ENCODE results near the gene ALKBH1.
"Not testable (repeated sequence)": the region's sequence is repeated elsewhere in the genome, so short reads cannot be mapped to it uniquely, and the experiment has no call there.

Gene ALKBH1

GRCh38 chr14:77673193-77673592 is 34.6 kb downstream of the ALKBH1 start:
- H3K27me3 ChIP-seq (ENCODE audit: control insufficient read depth in 3 of 3, insufficient read depth in 3 of 3, low read depth in 1 of 3, low read length in 3 of 3), result no peaks in the 10 kb centered on the region
- peaks cover 16 to 57% of the 10 kb centered on the region in 2 donors for H3K36me3 ChIP-seq (replicated peaks in 1 of 2; ENCODE audit: control insufficient read depth in 2 of 2, insufficient read depth in 2 of 2, low read length in 2 of 2)
- no peak overlapping the region for H2BK12ac ChIP-seq (ENCODE audit: low read length)
- no peak overlapping the region for H4K91ac ChIP-seq (ENCODE audit: low read depth, low read length, poor library complexity)
- H3K4me1 ChIP-seq (ENCODE audit: control insufficient read depth in 2 of 2, insufficient read depth in 1 of 2, low read depth in 1 of 2, low read length in 2 of 2), result no peaks in the 10 kb centered on the region
- H2BK120ac ChIP-seq (ENCODE audit: low read depth, low read length), result no peak overlapping the region
- H4K8ac ChIP-seq (ENCODE audit: low read depth, low read length), result no peak overlapping the region
- no peak overlapping the region for H3K4me2 ChIP-seq (ENCODE audit: insufficient read depth, low read length, poor library complexity, severe bottlenecking)
- no peak overlapping the region for H3K14ac ChIP-seq (ENCODE audit: low read length)
- no peak overlapping the region for H3K18ac ChIP-seq (ENCODE audit: low read length)
- no peaks in the 10 kb centered on the region for H3K9me3 ChIP-seq (replicated peaks in 1 of 2; ENCODE audit: control insufficient read depth in 2 of 2, insufficient read depth in 1 of 2, low read depth in 1 of 2, low read length in 2 of 2)
- H3K4me3 ChIP-seq (ENCODE audit: low read length in 2 of 2), result peak overlapping the region in 1 of 2 donors; percentile 54
- H2BK5ac ChIP-seq (ENCODE audit: low read length), result no peak overlapping the region
- no peak overlapping the region for H3K4ac ChIP-seq (ENCODE audit: low read length)
- no peak for DNase-seq (ENCODE audit: low spot score)
- no peak overlapping the region for H2BK15ac ChIP-seq (ENCODE audit: low read length)
- no peak overlapping the region for H2AFZ ChIP-seq (ENCODE audit: low read length)
- no peak overlapping the region for H3K9ac ChIP-seq (ENCODE audit: low read depth, low read length, poor library complexity)
- H3K79me1 ChIP-seq (ENCODE audit: low read depth, low read length), result no peaks in the 10 kb centered on the region
- H3K23ac ChIP-seq (ENCODE audit: low read depth, low read length, poor library complexity), result no peak overlapping the region
- H3K27ac ChIP-seq (replicated peaks; ENCODE audit: low read length), result no peak overlapping the region
- no peak overlapping the region for H2AK5ac ChIP-seq (ENCODE audit: low read depth, low read length)

GRCh38 chr14:77667331-77667730 is 40.5 kb downstream of the ALKBH1 start:
- no peak overlapping the region for H2BK12ac ChIP-seq (ENCODE audit: low read length)
- H3K18ac ChIP-seq (ENCODE audit: low read length), result no peak overlapping the region
- H3K4me1 ChIP-seq (ENCODE audit: control insufficient read depth in 2 of 2, insufficient read depth in 1 of 2, low read depth in 1 of 2, low read length in 2 of 2), result peaks cover 0 to 4% of the 10 kb centered on the region in 2 donors
- H4K8ac ChIP-seq (ENCODE audit: low read depth, low read length), result no peak overlapping the region
- H3K4me3 ChIP-seq (ENCODE audit: low read length in 2 of 2), result no peak overlapping the region
- no peak overlapping the region for H3K23ac ChIP-seq (ENCODE audit: low read depth, low read length, poor library complexity)
- H3K27me3 ChIP-seq (ENCODE audit: control insufficient read depth in 3 of 3, insufficient read depth in 3 of 3, low read depth in 1 of 3, low read length in 3 of 3), result peaks cover 0 to 1% (median 0%) of the 10 kb centered on the region in 3 experiments
- H2AK5ac ChIP-seq (ENCODE audit: low read depth, low read length), result no peak overlapping the region
- no peak overlapping the region for H3K9ac ChIP-seq (ENCODE audit: low read depth, low read length, poor library complexity)
- no peak overlapping the region for H3K14ac ChIP-seq (ENCODE audit: low read length)
- H3K79me1 ChIP-seq (ENCODE audit: low read depth, low read length), result no peaks in the 10 kb centered on the region
- no peak overlapping the region for H3K4ac ChIP-seq (ENCODE audit: low read length)
- no peak overlapping the region for H2BK120ac ChIP-seq (ENCODE audit: low read depth, low read length)
- no peak overlapping the region for H4K91ac ChIP-seq (ENCODE audit: low read depth, low read length, poor library complexity)
- H2BK15ac ChIP-seq (ENCODE audit: low read length), result no peak overlapping the region
- no peak overlapping the region for H3K4me2 ChIP-seq (ENCODE audit: insufficient read depth, low read length, poor library complexity, severe bottlenecking)
- H2AFZ ChIP-seq (ENCODE audit: low read length), result no peak overlapping the region
- no peak for DNase-seq (ENCODE audit: low spot score)
- H3K27ac ChIP-seq (replicated peaks; ENCODE audit: low read length), result no peak overlapping the region
- H3K36me3 ChIP-seq (replicated peaks in 1 of 2; ENCODE audit: control insufficient read depth in 2 of 2, insufficient read depth in 2 of 2, low read length in 2 of 2), result peaks cover 0 to 1% of the 10 kb centered on the region in 2 donors
- H2BK5ac ChIP-seq (ENCODE audit: low read length), result no peak overlapping the region
- H3K9me3 ChIP-seq (replicated peaks in 1 of 2; ENCODE audit: control insufficient read depth in 2 of 2, insufficient read depth in 1 of 2, low read depth in 1 of 2, low read length in 2 of 2), result no peaks in the 10 kb centered on the region

GRCh38 chr14:77663293-77663692 is 44.5 kb downstream of the ALKBH1 start:
- no peaks in the 10 kb centered on the region for H3K36me3 ChIP-seq (replicated peaks in 1 of 2; ENCODE audit: control insufficient read depth in 2 of 2, insufficient read depth in 2 of 2, low read length in 2 of 2)
- H3K4me2 ChIP-seq (ENCODE audit: insufficient read depth, low read length, poor library complexity, severe bottlenecking), result no peak overlapping the region
- peaks cover 8 to 12% of the 10 kb centered on the region in 2 donors for H3K4me1 ChIP-seq (ENCODE audit: control insufficient read depth in 2 of 2, insufficient read depth in 1 of 2, low read depth in 1 of 2, low read length in 2 of 2)
- H3K9ac ChIP-seq (ENCODE audit: low read depth, low read length, poor library complexity), result no peak overlapping the region
- H3K27me3 ChIP-seq (ENCODE audit: control insufficient read depth in 3 of 3, insufficient read depth in 3 of 3, low read depth in 1 of 3, low read length in 3 of 3), result peaks cover 0 to 1% (median 0%) of the 10 kb centered on the region in 3 experiments
- no peak overlapping the region for H3K23ac ChIP-seq (ENCODE audit: low read depth, low read length, poor library complexity)
- H3K27ac ChIP-seq (replicated peaks; ENCODE audit: low read length), result no peak overlapping the region
- no peak overlapping the region for H2AFZ ChIP-seq (ENCODE audit: low read length)
- H4K8ac ChIP-seq (ENCODE audit: low read depth, low read length), result no peak overlapping the region
- no peak overlapping the region for H3K4ac ChIP-seq (ENCODE audit: low read length)
- H2AK5ac ChIP-seq (ENCODE audit: low read depth, low read length), result no peak overlapping the region
- no peak overlapping the region for H2BK5ac ChIP-seq (ENCODE audit: low read length)
- DNase-seq (ENCODE audit: low spot score), result no peak
- no peak overlapping the region for H3K18ac ChIP-seq (ENCODE audit: low read length)
- H3K4me3 ChIP-seq (ENCODE audit: low read length in 2 of 2), result no peak overlapping the region
- H3K79me1 ChIP-seq (ENCODE audit: low read depth, low read length), result no peaks in the 10 kb centered on the region
- WGBS, 2 donors (ENCODE audit: extremely low coverage in 2 of 2, insufficient read length in 2 of 2, insufficient replicate concordance in 1 of 2), result no CpG with 5 or more reads among the region's 6 CpGs
- H3K9me3 ChIP-seq (replicated peaks in 1 of 2; ENCODE audit: control insufficient read depth in 2 of 2, insufficient read depth in 1 of 2, low read depth in 1 of 2, low read length in 2 of 2), result no peaks in the 10 kb centered on the region
- H3K14ac ChIP-seq (ENCODE audit: low read length), result no peak overlapping the region
- H2BK15ac ChIP-seq (ENCODE audit: low read length), result no peak overlapping the region
- H4K91ac ChIP-seq (ENCODE audit: low read depth, low read length, poor library complexity), result no peak overlapping the region
- H2BK120ac ChIP-seq (ENCODE audit: low read depth, low read length), result no peak overlapping the region
- H2BK12ac ChIP-seq (ENCODE audit: low read length), result no peak overlapping the region

GRCh38 chr14:77661562-77661961 is 46.3 kb downstream of the ALKBH1 start:
- not testable (repeated sequence) for H2AK5ac ChIP-seq (ENCODE audit: low read depth, low read length); H3K18ac ChIP-seq (ENCODE audit: low read length); H2BK12ac ChIP-seq (ENCODE audit: low read length); H3K27ac ChIP-seq (replicated peaks; ENCODE audit: low read length); H2BK5ac ChIP-seq (ENCODE audit: low read length); H3K27me3 ChIP-seq (ENCODE audit: control insufficient read depth in 3 of 3, insufficient read depth in 3 of 3, low read depth in 1 of 3, low read length in 3 of 3); H4K91ac ChIP-seq (ENCODE audit: low read depth, low read length, poor library complexity); H3K4me2 ChIP-seq (ENCODE audit: insufficient read depth, low read length, poor library complexity, severe bottlenecking); H3K14ac ChIP-seq (ENCODE audit: low read length); H3K79me1 ChIP-seq (ENCODE audit: low read depth, low read length); H3K4ac ChIP-seq (ENCODE audit: low read length); H3K4me3 ChIP-seq (ENCODE audit: low read length in 2 of 2); H3K36me3 ChIP-seq (replicated peaks in 1 of 2; ENCODE audit: control insufficient read depth in 2 of 2, insufficient read depth in 2 of 2, low read length in 2 of 2); DNase-seq (ENCODE audit: low spot score); H2BK15ac ChIP-seq (ENCODE audit: low read length); H3K23ac ChIP-seq (ENCODE audit: low read depth, low read length, poor library complexity); H3K9me3 ChIP-seq (replicated peaks in 1 of 2; ENCODE audit: control insufficient read depth in 2 of 2, insufficient read depth in 1 of 2, low read depth in 1 of 2, low read length in 2 of 2); H4K8ac ChIP-seq (ENCODE audit: low read depth, low read length); H3K9ac ChIP-seq (ENCODE audit: low read depth, low read length, poor library complexity); H2BK120ac ChIP-seq (ENCODE audit: low read depth, low read length)
- Histone ChIP-seq H2AFZ (ENCODE audit: low read length) (peak overlapping the region; percentile 4), H3K4me1 (ENCODE audit: control insufficient read depth in 2 of 2, insufficient read depth in 1 of 2, low read depth in 1 of 2, low read length in 2 of 2) (peaks cover 8 to 12% of the 10 kb centered on the region in 2 donors)
- no CpG with 5 or more reads among the region's 9 CpGs for WGBS, 2 donors (ENCODE audit: extremely low coverage in 2 of 2, insufficient read length in 2 of 2, insufficient replicate concordance in 1 of 2)

Measured in neuronal stem cell (in vitro differentiated cells).